ENCODE results near the gene CAMK2N2. TPM values are rescaled to one million over a fixed set of nuclear protein-coding genes. Genes with fewer than 3 reads are reported as not detected.

Gene CAMK2N2
- total RNA-seq, 1 donor from 2014 or later, result 1.4 TPM

GRCh38 chr3:184242297-184242685, 19.1 kb downstream of the CAMK2N2 start:
- DNase-seq (ENCODE audit: low spot score, unreplicated experiment), result no peak
- no peak overlapping the region for H3K27ac Mint-ChIP-seq
- TF ChIP-seq CTCF (IDR thresholded peaks at IDR 0.05; ENCODE audit: unreplicated experiment), result no peak
- H3K9me3 Mint-ChIP-seq (ENCODE audit: low read depth), result no peaks in the 10 kb centered on the region
- peaks cover 3% of the 10 kb centered on the region for H3K27me3 Mint-ChIP-seq
- peaks cover 10% of the 10 kb centered on the region for H3K36me3 Mint-ChIP-seq (ENCODE audit: insufficient read depth)
- H3K4me3 Mint-ChIP-seq (ENCODE audit: low read depth), result no peak overlapping the region
- no peaks in the 10 kb centered on the region for H3K4me1 Mint-ChIP-seq (ENCODE audit: low read depth)

- H3K9me3 Mint-ChIP-seq (ENCODE audit: low read depth), result no peaks in the 10 kb centered on the region
- peaks cover 10% of the 10 kb centered on the region for H3K36me3 Mint-ChIP-seq (ENCODE audit: insufficient read depth)
- no peaks in the 10 kb centered on the region for H3K4me1 Mint-ChIP-seq (ENCODE audit: low read depth)
- no peak for DNase-seq (ENCODE audit: low spot score, unreplicated experiment)
- H3K27me3 Mint-ChIP-seq, result peaks cover 3% of the 10 kb centered on the region
- H3K4me3 Mint-ChIP-seq (ENCODE audit: low read depth), result no peak overlapping the region
- peak; percentile 49 for TF ChIP-seq CTCF (IDR thresholded peaks at IDR 0.05; ENCODE audit: unreplicated experiment)
- H3K27ac Mint-ChIP-seq, result no peak overlapping the region
These were observed 19.7 kb downstream of the CAMK2N2 start for GRCh38 chr3:184241447-184242296.

- DNase-seq (ENCODE audit: low spot score, unreplicated experiment), result no peak
- Mint-ChIP-seq H3K36me3 (ENCODE audit: insufficient read depth) (peaks cover 10% of the 10 kb centered on the region), H3K27ac (no peak overlapping the region), H3K27me3 (peaks cover 3% of the 10 kb centered on the region), H3K9me3 (ENCODE audit: low read depth) (no peaks in the 10 kb centered on the region), H3K4me3 (ENCODE audit: low read depth) (no peak overlapping the region), H3K4me1 (ENCODE audit: low read depth) (no peaks in the 10 kb centered on the region)
- no peak for TF ChIP-seq CTCF (IDR thresholded peaks at IDR 0.05; ENCODE audit: unreplicated experiment)
These were observed 20.3 kb downstream of the CAMK2N2 start for GRCh38 chr3:184241141-184241446.

- H3K27me3 Mint-ChIP-seq, result peaks cover 3% of the 10 kb centered on the region
- H3K4me1 Mint-ChIP-seq (ENCODE audit: low read depth), result no peaks in the 10 kb centered on the region
- H3K4me3 Mint-ChIP-seq (ENCODE audit: low read depth), result no peak overlapping the region
- no peak for DNase-seq (ENCODE audit: low spot score, unreplicated experiment)
- TF ChIP-seq CTCF (IDR thresholded peaks at IDR 0.05; ENCODE audit: unreplicated experiment), result no peak
- peaks cover 9% of the 10 kb centered on the region for H3K36me3 Mint-ChIP-seq (ENCODE audit: insufficient read depth)
- no peak overlapping the region for H3K27ac Mint-ChIP-seq
- no peaks in the 10 kb centered on the region for H3K9me3 Mint-ChIP-seq (ENCODE audit: low read depth)
These were observed 20.8 kb downstream of the CAMK2N2 start for GRCh38 chr3:184240384-184241140.

- Mint-ChIP-seq H3K27ac (no peak overlapping the region), H3K4me1 (ENCODE audit: low read depth) (no peaks in the 10 kb centered on the region), H3K4me3 (ENCODE audit: low read depth) (no peak overlapping the region), H3K27me3 (peaks cover 3% of the 10 kb centered on the region), H3K9me3 (ENCODE audit: low read depth) (no peaks in the 10 kb centered on the region), H3K36me3 (ENCODE audit: insufficient read depth) (peaks cover 5% of the 10 kb centered on the region)
- TF ChIP-seq CTCF (IDR thresholded peaks at IDR 0.05; ENCODE audit: unreplicated experiment), result no peak
- no peak for DNase-seq (ENCODE audit: low spot score, unreplicated experiment)
These were observed 21.6 kb downstream of the CAMK2N2 start for GRCh38 chr3:184239708-184240107.

All from progenitor cell of endocrine pancreas (in vitro differentiated cells).